ENCODE data around the gene TMEM235.
A peak's percentile ranks its signal among the peaks of the same experiment; 100 is the strongest.

Gene TMEM235

DNA sequence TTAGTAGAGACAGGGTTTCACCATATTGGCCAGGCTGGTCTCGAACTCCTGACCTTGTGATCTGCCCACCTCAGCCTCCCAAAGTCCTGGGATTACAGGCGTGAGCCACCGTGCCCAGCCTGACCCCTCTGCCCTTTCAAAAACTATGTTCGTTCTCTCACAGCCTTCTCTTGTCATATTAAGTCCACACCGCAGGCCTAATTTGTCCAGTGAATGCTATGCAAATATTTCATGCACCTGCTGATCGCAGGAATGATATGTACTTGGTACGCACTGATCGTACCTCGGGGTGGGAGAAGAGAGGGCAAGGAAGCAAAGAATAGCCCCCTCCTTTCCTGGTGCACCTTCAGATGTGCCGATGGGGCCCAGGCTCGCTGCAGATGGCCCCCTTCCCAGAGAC, 20.4 kb upstream of the TMEM235 start:
- no peak for TF ChIP-seq CTCF (IDR thresholded peaks at IDR 0.05; ENCODE audit: insufficient read depth, low read length, missing control alignments)
- H3K4me3 ChIP-seq (ENCODE audit: low read depth, low read length), result no peak overlapping the region
- ChIA-PET POLR2A (no interaction called here), CTCF (no interaction called here)
- no peak for DNase-seq (ENCODE audit: low read depth, low spot score)

GRCh38 chr17:78214016-78214705, 17.3 kb upstream of the TMEM235 start, which contains the start of gene BIRC5:
TSS of gene BIRC5 (plus strand) at chr17:78214253. CDS start at chr17:78214317, 64 bp downstream.
- TF ChIP-seq CTCF (IDR thresholded peaks at IDR 0.05; ENCODE audit: insufficient read depth, low read length, missing control alignments), result no peak
- peak within 1 kb of the TSS; percentile 79 for H3K4me3 ChIP-seq (ENCODE audit: low read depth, low read length)
- POLR2A ChIA-PET, result interaction anchor here (1.6 kb wide), 1 partner anchor 256 kb away, joined by 4 read pairs; the partner anchor contains the start of gene TNRC6C
- CTCF ChIA-PET, result interaction anchor here (1.0 to 1.2 kb wide), 2 partner anchors 37 to 101 kb away, joined by 3 read pairs; no protein-coding TSS in a partner anchor
- DNase-seq (ENCODE audit: low read depth, low spot score), result peak; percentile 5

GRCh38 chr17:78214706-78215061, 16.7 kb upstream of the TMEM235 start:
- ChIA-PET POLR2A (no interaction called here), CTCF (interaction anchor here (1.0 kb wide), 1 partner anchor 102 kb away, joined by 3 read pairs; no protein-coding TSS in a partner anchor)
- no peak for TF ChIP-seq CTCF (IDR thresholded peaks at IDR 0.05; ENCODE audit: insufficient read depth, low read length, missing control alignments)
- H3K4me3 ChIP-seq (ENCODE audit: low read depth, low read length), result peak overlapping the region; percentile 79
- no peak for DNase-seq (ENCODE audit: low read depth, low spot score)

DNA sequence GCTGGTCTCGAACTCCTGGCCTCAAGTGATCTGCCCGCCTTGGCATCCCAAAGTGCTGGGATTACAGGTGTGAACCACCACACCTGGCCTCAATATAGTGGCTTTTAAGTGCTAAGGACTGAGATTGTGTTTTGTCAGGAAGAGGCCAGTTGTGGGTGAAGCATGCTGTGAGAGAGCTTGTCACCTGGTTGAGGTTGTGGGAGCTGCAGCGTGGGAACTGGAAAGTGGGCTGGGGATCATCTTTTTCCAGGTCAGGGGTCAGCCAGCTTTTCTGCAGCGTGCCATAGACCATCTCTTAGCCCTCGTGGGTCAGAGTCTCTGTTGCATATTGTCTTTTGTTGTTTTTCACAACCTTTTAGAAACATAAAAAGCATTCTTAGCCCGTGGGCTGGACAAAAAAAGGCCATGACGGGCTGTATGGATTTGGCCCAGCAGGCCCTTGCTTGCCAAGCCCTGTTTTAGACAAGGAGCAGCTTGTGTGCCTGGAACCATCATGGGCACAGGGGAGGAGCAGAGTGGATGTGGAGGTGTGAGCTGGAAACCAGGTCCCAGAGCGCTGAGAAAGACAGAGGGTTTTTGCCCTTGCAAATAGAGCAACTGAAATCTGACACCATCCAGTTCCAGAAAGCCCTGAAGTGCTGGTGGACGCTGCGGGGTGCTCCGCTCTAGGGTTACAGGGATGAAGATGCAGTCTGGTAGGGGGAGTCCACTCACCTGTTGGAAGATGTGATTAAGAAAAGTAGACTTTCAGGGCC, 11.9 kb upstream of the TMEM235 start:
- no peak overlapping the region for H3K4me3 ChIP-seq (ENCODE audit: low read depth, low read length)
- no peak for TF ChIP-seq CTCF (IDR thresholded peaks at IDR 0.05; ENCODE audit: insufficient read depth, low read length, missing control alignments)
- no peak for DNase-seq (ENCODE audit: low read depth, low spot score)
- POLR2A ChIA-PET, result no interaction called here
- CTCF ChIA-PET, result interaction anchor here (2.0 kb wide), 1 partner anchor 31 kb away, joined by 10 read pairs; no protein-coding TSS in a partner anchor

DNA sequence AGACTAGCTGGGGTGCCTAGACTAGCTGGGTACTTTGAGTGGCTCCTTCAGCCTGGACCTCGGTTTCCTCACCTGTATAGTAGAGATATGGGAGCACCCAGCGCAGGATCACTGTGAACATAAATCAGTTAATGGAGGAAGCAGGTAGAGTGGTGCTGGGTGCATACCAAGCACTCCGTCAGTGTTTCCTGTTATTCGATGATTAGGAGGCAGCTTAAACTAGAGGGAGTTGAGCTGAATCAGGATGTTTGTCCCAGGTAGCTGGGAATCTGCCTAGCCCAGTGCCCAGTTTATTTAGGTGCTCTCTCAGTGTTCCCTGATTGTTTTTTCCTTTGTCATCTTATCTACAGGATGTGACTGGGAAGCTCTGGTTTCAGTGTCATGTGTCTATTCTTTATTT, 8.4 kb upstream of the TMEM235 start:
- POLR2A ChIA-PET, result no interaction called here
- TF ChIP-seq CTCF (IDR thresholded peaks at IDR 0.05; ENCODE audit: insufficient read depth, low read length, missing control alignments), result no peak
- DNase-seq (ENCODE audit: low read depth, low spot score), result no peak
- H3K4me3 ChIP-seq (ENCODE audit: low read depth, low read length), result no peak overlapping the region
- CTCF ChIA-PET, result interaction anchor here (8.2 kb wide), 1 partner anchor 28 kb away, joined by 55 read pairs; no protein-coding TSS in a partner anchor

DNA sequence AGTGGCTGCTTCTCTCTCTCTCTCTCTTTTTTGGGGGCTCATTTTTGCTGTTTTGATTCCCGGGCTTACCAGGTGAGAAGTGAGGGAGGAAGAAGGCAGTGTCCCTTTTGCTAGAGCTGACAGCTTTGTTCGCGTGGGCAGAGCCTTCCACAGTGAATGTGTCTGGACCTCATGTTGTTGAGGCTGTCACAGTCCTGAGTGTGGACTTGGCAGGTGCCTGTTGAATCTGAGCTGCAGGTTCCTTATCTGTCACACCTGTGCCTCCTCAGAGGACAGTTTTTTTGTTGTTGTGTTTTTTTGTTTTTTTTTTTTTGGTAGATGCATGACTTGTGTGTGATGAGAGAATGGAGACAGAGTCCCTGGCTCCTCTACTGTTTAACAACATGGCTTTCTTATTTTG, 7.7 kb upstream of the TMEM235 start:
- ChIA-PET POLR2A (no interaction called here), CTCF (interaction anchor here (8.2 kb wide), 1 partner anchor 27 kb away, joined by 55 read pairs; no protein-coding TSS in a partner anchor)
- no peak for DNase-seq (ENCODE audit: low read depth, low spot score)
- H3K4me3 ChIP-seq (ENCODE audit: low read depth, low read length), result no peak overlapping the region
- TF ChIP-seq CTCF (IDR thresholded peaks at IDR 0.05; ENCODE audit: insufficient read depth, low read length, missing control alignments), result no peak

All from AG04449 (cell line).